Spleen (tissue), 11 donors: ENCODE measurements around the gene TRAFD1. TPM values are rescaled to one million over a fixed set of nuclear protein-coding genes. Genes with fewer than 3 reads are reported as not detected.

Experiments
- DNase-seq: peaks from one replicate; pipeline ENCODE4 v3.0.0-alpha.2; 2020
- H3K27ac ChIP-seq, 8 donors: fragments of 200-600 bp; sonication (generic) in 7 of 8; 1 replicate in 4 of 8; 2 replicates in 4 of 8; pipeline versions ENCODE4 v1.5.0 to v1.8.0; 2016 to 2021; ENCODE audit warnings: inconsistent platforms in 4 of 8, mild to moderate bottlenecking in 4 of 8, moderate library complexity in 1 of 8
- H3K27me3 ChIP-seq, 7 donors: fragments of 200-600 bp; sonication (generic) in 6 of 7; replicated peaks in 1 of 7; 1 replicate in 4 of 7; 2 replicates in 3 of 7; pipeline versions ENCODE4 v1.5.0 to v1.8.0; 2016 to 2021; ENCODE audit warnings: inconsistent platforms in 3 of 7, mild to moderate bottlenecking in 1 of 7
- H3K36me3 ChIP-seq, 6 donors: fragments of 200-600 bp; sonication (generic) in 5 of 6; 1 replicate in 4 of 6; 2 replicates in 2 of 6; pipeline versions ENCODE4 v1.5.0 to v1.8.0; 2016 to 2021; ENCODE audit warnings: inconsistent platforms in 2 of 6
- H3K4me1 ChIP-seq, 6 donors: fragments of 200-600 bp; sonication (generic) in 5 of 6; 1 replicate in 3 of 6; 2 replicates in 3 of 6; pipeline versions ENCODE4 v1.5.0 to v1.8.0; 2016 to 2021; ENCODE audit warnings: inconsistent platforms in 3 of 6
- H3K4me3 ChIP-seq, 8 donors: fragments of 200-600 bp; sonication (generic) in 7 of 8; 1 replicate in 4 of 8; 2 replicates in 4 of 8; pipeline versions ENCODE4 v1.5.0 to v1.8.0; 2016 to 2021; ENCODE audit warnings: inconsistent platforms in 4 of 8, mild to moderate bottlenecking in 4 of 8, moderate library complexity in 2 of 8
- H3K9me3 ChIP-seq, 8 donors: fragments of 200-600 bp; sonication (generic) in 7 of 8; 1 replicate in 4 of 8; 2 replicates in 4 of 8; pipeline versions ENCODE4 v1.5.0 to v1.8.0; 2016 to 2021; ENCODE audit warnings: inconsistent platforms in 4 of 8
- POLR2A ChIP-seq, 3 donors: fragments of 450-650 bp; IDR thresholded peaks; one replicate each; pipeline ENCODE4 v1.5.1; 2017; ENCODE audit warnings: antibody characterized with exemption in 3 of 3, mild to moderate bottlenecking in 1 of 3
- POLR2AphosphoS5 ChIP-seq, 3 donors: sonication (generic); formaldehyde crosslinking; IDR thresholded peaks; one replicate each; pipeline ENCODE4 v1.5.1; 2017; ENCODE audit warnings: antibody characterized with exemption in 3 of 3
- WGBS, 5 donors: extraction: QIAGEN DNeasy Blood & Tissue Kit in 3 of 5; methylation state at CpG; one replicate each; pipeline versions ENCODE4 v1.1.5 to v1.1.7; 2013 to 2018; 5-methylcytosine and 5-hydroxymethylcytosine counted together
- intact Hi-C: fragments of 100-400 bp; cut with DNase I; formaldehyde crosslinking; loops from one replicate; pipeline ENCODE4 v1.15.0; 2023; ENCODE audit warnings: low total_unique reads
- polyA plus RNA-seq, 3 donors: library from polyadenylated mRNA; stranded (reverse); fragments of 200-250 nt; gene quantifications; one replicate each; pipeline ENCODE4 v1.2.1, GENCODE V29; 2013
- total RNA-seq, 7 donors: library from RNA; depleted of rRNA in 3 of 7; stranded (reverse); fragments of >200 nt in 3 of 7; fragmentation: NEBNext Ultra II Directional in 4 of 7; extraction: Animal tissue kit (Norgen Biotek cat#: 25700) in 4 of 7; gene quantifications; one replicate each; pipeline versions ENCODE4 v1.1.0 to v1.2.1, GENCODE V29; 2016 to 2021
- TF ChIP-seq, protein P1 (sequence below), 11 experiments: fragments of 200-600 bp in 7 of 11; fragments of 450-650 bp in 4 of 11; sonication (generic) in 4 of 11; IDR thresholded peaks in 8 of 11; conservative IDR thresholded peaks in 3 of 11; 1 replicate in 7 of 11; 2 replicates in 4 of 11; pipeline versions ENCODE4 v1.4.0 to v1.8.0; 2016 to 2021; ENCODE audit warnings: antibody characterized with exemption in 11 of 11, inconsistent platforms in 4 of 11, mild to moderate bottlenecking in 1 of 11
- donor health status: healthy with polysubstance abuse.
- donor health status: DM: no; HTN: no; CAD: no; lungs with moderate emphysema.
- donor health status: DM: no; HTN: no; CAD: no.
- donor health status: Bipolar disorder and iron deficiency.
- donor health status: healthy.
- donor health status: DM: no; HTN: no; CAD: no.
- donor health status: DM: yes; HTN: yes; CAD: no.

TRAFD1 gene
- total and polyA plus RNA-seq, 10 donors, result 18.6 to 63.4 (median 51.0) TPM

DNA sequence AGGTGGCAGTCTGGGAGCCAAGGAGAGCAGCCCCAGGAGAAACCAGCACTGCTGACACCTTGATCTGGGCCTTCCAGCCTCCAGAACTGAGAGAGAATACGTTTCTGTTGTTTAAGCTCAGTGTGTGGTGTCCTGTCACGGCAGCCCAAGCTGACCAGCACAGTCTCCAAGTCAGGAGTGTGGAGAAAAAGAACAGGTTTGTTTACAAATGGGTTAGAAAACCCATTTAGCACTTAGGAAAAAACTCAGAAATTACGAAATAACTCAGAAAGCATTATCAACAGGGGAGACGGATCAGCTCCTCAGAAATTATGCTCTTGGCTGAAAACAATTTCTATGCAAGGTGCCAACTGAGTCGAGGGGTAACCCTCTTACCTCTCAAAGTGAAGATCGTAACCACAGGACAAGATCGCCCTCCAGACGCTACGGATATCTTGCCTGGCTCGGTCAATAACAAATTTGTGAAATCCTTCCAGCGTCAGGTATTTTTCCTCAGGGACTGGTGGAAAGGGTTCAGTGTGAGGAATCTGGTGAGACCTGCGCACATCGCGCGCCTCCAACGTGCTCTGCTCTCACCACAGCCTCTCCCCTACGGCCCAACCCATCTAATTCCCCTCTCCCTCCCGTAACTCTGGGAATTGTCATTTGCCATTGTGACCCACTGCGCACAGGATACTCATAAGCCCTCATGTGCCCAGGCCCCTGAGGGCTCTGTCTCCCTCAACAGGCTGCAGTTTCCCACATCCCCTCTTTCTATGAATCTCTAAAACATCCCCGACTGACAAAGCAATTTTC, 50.2 kb downstream of the TRAFD1 start:
- no peaks in the 10 kb centered on the region for H3K27me3 ChIP-seq
- TF ChIP-seq, protein P1, sequence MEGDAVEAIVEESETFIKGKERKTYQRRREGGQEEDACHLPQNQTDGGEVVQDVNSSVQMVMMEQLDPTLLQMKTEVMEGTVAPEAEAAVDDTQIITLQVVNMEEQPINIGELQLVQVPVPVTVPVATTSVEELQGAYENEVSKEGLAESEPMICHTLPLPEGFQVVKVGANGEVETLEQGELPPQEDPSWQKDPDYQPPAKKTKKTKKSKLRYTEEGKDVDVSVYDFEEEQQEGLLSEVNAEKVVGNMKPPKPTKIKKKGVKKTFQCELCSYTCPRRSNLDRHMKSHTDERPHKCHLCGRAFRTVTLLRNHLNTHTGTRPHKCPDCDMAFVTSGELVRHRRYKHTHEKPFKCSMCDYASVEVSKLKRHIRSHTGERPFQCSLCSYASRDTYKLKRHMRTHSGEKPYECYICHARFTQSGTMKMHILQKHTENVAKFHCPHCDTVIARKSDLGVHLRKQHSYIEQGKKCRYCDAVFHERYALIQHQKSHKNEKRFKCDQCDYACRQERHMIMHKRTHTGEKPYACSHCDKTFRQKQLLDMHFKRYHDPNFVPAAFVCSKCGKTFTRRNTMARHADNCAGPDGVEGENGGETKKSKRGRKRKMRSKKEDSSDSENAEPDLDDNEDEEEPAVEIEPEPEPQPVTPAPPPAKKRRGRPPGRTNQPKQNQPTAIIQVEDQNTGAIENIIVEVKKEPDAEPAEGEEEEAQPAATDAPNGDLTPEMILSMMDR (IDR thresholded peaks at IDR 0.05 in 8 of 11, conservative IDR thresholded peaks at IDR 0.05 in 3 of 11), result no peak
- H3K9me3 ChIP-seq, result no peaks in the 10 kb centered on the region
- DNase-seq, result peak; percentile 21
- intact Hi-C loops, result no loop called here
- H3K4me3 ChIP-seq, result no peak overlapping the region
- peaks cover 0 to 100% (median 84%) of the 10 kb centered on the region in 6 donors for H3K36me3 ChIP-seq
- WGBS, 5 donors, result 94 to 96% (median 95%) methylated on average over 20 of the region's 20 CpGs
- peaks cover 0 to 7% (median 0%) of the 10 kb centered on the region in 6 donors for H3K4me1 ChIP-seq
- no peak overlapping the region for H3K27ac ChIP-seq

DNA sequence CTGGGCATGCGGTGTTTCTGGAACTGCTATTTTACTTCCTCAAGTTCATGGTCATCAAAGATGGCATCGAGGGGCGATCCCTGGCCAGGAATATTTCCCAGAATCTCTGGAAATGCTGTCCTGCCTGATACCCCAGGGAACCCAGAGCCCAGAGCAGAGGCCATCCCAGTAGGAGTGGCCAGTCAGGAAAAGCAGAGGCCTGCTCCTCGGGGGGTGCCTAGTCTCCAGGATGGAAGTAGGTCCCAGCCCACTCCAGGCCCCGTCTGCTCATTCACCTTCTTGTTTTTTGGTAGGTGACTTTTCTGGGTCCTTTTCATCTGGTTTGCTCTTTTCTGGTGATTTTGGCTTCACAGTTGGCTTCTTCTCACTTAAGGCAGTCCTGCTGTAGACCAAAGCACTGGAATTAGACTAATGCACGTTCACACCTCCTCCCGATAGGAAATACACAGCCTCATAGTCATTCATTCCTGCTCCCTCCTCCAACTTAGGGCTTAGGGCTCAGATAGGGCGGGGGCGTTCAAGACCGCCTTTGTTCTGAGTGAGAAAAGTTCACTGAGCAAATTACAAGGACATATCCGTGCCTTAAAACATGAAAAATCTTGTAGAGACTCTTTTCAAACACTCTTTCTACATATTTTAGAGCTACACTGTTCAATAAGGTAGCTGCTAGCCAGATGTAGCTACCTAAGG, 51.1 kb downstream of the TRAFD1 start:
- intact Hi-C loops, result no loop called here
- no peaks in the 10 kb centered on the region for H3K9me3 ChIP-seq
- no peaks in the 10 kb centered on the region for H3K27me3 ChIP-seq
- TF ChIP-seq POLR2AphosphoS5 (IDR thresholded peaks at IDR 0.05) (no peak), POLR2A (IDR thresholded peaks at IDR 0.05) (no peak)
- TF ChIP-seq, protein P1 (IDR thresholded peaks at IDR 0.05 in 8 of 11, conservative IDR thresholded peaks at IDR 0.05 in 3 of 11), result no peak
- peaks cover 0 to 100% (median 78%) of the 10 kb centered on the region in 6 donors for H3K36me3 ChIP-seq
- no peak overlapping the region for H3K4me3 ChIP-seq
- WGBS, 5 donors, result 86 to 94% (median 90%) methylated on average over 11 of the region's 11 CpGs
- no peaks in the 10 kb centered on the region for H3K4me1 ChIP-seq
- peak; percentile 54 for DNase-seq
- H3K27ac ChIP-seq, result no peak overlapping the region

DNA sequence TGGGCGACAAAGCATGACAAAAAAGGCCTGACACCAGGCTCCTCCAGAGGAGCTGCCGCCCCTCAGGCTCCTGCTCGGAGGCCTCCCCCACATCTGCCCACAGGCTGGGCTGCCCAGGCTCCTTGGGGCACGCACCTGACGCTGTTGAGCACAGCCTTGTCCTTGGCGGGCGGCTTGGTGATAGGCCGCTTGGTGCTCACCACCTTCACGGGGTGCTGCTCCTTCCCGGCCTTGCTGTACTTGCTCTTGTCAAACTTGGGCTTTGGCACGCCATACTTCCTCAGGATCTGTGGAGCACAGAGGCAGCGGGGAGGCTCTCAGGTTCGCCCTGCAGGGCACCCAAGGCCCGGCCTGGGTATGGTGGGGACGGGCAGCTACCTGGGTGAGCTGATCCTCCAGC, 53.4 kb downstream of the TRAFD1 start:
- H3K4me1 ChIP-seq, result no peaks in the 10 kb centered on the region
- intact Hi-C loops, result no loop called here
- H3K36me3 ChIP-seq, result peaks cover 0 to 100% (median 70%) of the 10 kb centered on the region in 6 donors

DNA sequence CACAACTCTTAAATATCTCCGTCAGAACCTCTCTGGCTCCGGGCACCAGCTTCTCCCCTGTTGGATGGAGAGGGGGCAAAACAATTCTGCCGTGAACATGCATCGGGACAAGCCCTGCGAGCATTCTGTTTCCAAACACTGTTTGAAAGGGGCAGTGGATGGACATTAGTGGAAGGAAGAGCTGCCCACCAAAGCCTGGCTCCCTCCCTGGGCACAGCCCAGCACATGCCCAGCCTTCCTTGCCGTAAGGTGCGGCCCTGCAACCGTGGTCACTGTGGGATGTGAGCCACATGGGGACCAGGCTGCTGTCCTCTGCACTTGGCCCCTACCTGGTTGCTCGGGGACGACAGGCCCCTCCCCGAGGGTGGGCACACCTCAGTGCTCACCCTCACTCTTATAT, 54.0 kb downstream of the TRAFD1 start:
- Histone ChIP-seq H3K27ac (no peak overlapping the region), H3K4me3 (no peak overlapping the region), H3K4me1 (no peaks in the 10 kb centered on the region), H3K36me3 (peaks cover 0 to 100% (median 73%) of the 10 kb centered on the region in 6 donors), H3K9me3 (no peaks in the 10 kb centered on the region), H3K27me3 (no peaks in the 10 kb centered on the region)
- 97 to 99% (median 97%) methylated on average over 9 to 11 of the region's 11 CpGs for WGBS, 5 donors
- DNase-seq, result no peak
- intact Hi-C loops, result no loop called here
- TF ChIP-seq POLR2A (IDR thresholded peaks at IDR 0.05) (no peak), POLR2AphosphoS5 (IDR thresholded peaks at IDR 0.05) (no peak)
- TF ChIP-seq, protein P1 (IDR thresholded peaks at IDR 0.05 in 8 of 11, conservative IDR thresholded peaks at IDR 0.05 in 3 of 11), result no peak

More for the DNA sequence above, 53.4 kb downstream of the TRAFD1 start:
- no peak overlapping the region for H3K27ac ChIP-seq
- 95 to 98% (median 97%) methylated on average over 11 to 15 of the region's 15 CpGs for WGBS, 5 donors
- H3K9me3 ChIP-seq, result no peaks in the 10 kb centered on the region
- H3K27me3 ChIP-seq, result no peaks in the 10 kb centered on the region
- no peak for DNase-seq
- TF ChIP-seq POLR2AphosphoS5 (IDR thresholded peaks at IDR 0.05) (peak in 1 of 3 donors; percentile 38), POLR2A (IDR thresholded peaks at IDR 0.05) (no peak)
- H3K4me3 ChIP-seq, result no peak overlapping the region
